Measurements from ENCODE around the gene HERC4.

DNA sequence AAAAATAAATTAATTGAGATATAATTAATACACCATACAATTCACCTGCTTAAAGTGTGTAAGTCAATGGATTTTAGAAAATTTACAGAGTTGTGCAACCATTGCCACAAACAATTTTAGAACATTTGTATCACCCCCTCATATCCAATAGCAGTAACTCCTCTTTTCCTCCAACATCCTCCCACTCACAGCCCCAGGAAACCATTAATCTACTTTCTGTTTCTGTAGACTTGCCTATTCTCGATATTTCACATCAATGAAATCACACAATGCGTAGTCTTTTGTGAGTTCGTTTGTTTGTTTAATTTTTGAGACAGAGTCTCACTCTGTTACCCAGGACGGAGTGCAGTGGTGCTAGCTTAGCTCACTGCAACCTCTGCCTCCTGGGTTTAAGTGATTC is 13.7 kb upstream of the HERC4 start:
- TF ChIP-seq GATA2 (IDR thresholded peaks at IDR 0.05; ENCODE audit: low read depth, low read length), result no peak
- TF ChIP-seq GATA3 (IDR thresholded peaks at IDR 0.05; ENCODE audit: low read depth, low read length), result no peak
